Transverse colon (tissue), 4 donors: Measurements from ENCODE around the gene RORC. TPM values are rescaled to one million over a fixed set of nuclear protein-coding genes. Genes with fewer than 3 reads are reported as not detected.
A peak's percentile ranks its signal among the peaks of the same experiment; 100 is the strongest.

Experiments used
- DNase-seq: peaks from one replicate; pipeline ENCODE4 v3.0.0-alpha.2; 2019
- H3K27ac ChIP-seq, 4 donors: fragments of 200-600 bp; sonication (generic); 2 replicates each; pipeline ENCODE4 v1.5.1; 2016 to 2018; ENCODE audit warnings: inconsistent platforms in 4 of 4
- H3K27me3 ChIP-seq: fragments of 200-600 bp; sonication (generic); 2 replicates; pipeline ENCODE4 v1.5.1; 2017; ENCODE audit warnings: inconsistent platforms
- H3K36me3 ChIP-seq, 4 donors: fragments of 200-600 bp; sonication (generic); 2 replicates each; pipeline ENCODE4 v1.5.1; 2017 to 2019; ENCODE audit warnings: inconsistent platforms in 4 of 4
- H3K4me1 ChIP-seq, 4 donors: fragments of 200-600 bp; sonication (generic); 2 replicates each; pipeline ENCODE4 v1.5.1; 2017 to 2020; ENCODE audit warnings: inconsistent platforms in 4 of 4
- H3K4me3 ChIP-seq, 4 donors: fragments of 200-600 bp; sonication (generic); 1 replicate in 1 of 4; 2 replicates in 3 of 4; pipeline versions ENCODE4 v1.5.1 to v1.6.1; 2017 to 2019; ENCODE audit warnings: inconsistent platforms in 4 of 4
- H3K9me3 ChIP-seq, 2 donors: fragments of 200-600 bp; sonication (generic); 2 replicates each; pipeline ENCODE4 v1.5.1; 2017 to 2019; ENCODE audit warnings: inconsistent platforms in 2 of 2
- CTCF ChIP-seq, 5 experiments: fragments of 200-600 bp in 3 of 5; fragments of 450-650 bp in 2 of 5; sonication (generic) in 3 of 5; IDR thresholded peaks; 1 replicate in 2 of 5; 2 replicates in 3 of 5; pipeline ENCODE4 v1.5.1; 2016 to 2017; ENCODE audit warnings: antibody characterized with exemption in 5 of 5, inconsistent platforms in 3 of 5, mild to moderate bottlenecking in 2 of 5, moderate library complexity in 1 of 5
- EP300 ChIP-seq: sonication (generic); formaldehyde crosslinking; IDR thresholded peaks from one replicate; pipeline ENCODE4 v1.6.1; 2017; ENCODE audit warnings: antibody characterized with exemption, low read depth
- POLR2A ChIP-seq: fragments of 450-650 bp; IDR thresholded peaks from one replicate; pipeline ENCODE4 v1.6.1; 2016; ENCODE audit warnings: antibody characterized with exemption, mild to moderate bottlenecking, moderate library complexity
- POLR2AphosphoS5 ChIP-seq, 3 donors: sonication (generic); formaldehyde crosslinking; IDR thresholded peaks; one replicate each; pipeline ENCODE4 v1.6.1; 2016; ENCODE audit warnings: antibody characterized with exemption in 3 of 3
- WGBS, 2 donors: methylation state at CpG; one replicate each; pipeline ENCODE4 v1.1.5; 2018; ENCODE audit warnings: low coverage in 1 of 2; 5-methylcytosine and 5-hydroxymethylcytosine counted together
- in situ Hi-C, 4 donors: fragments of 200-750 bp; cut with MboI; loops; one replicate each; pipeline versions ENCODE4 v1.15.0 to v1.15.1; 2017; ENCODE audit warnings: low sequenced_read_pairs in 3 of 4, low pct_ligation_motif_present in 1 of 4, low pct_unique_long_range_greater_than_20kb in 1 of 4
- intact Hi-C: fragments of 100-400 bp; cut with DNase I; formaldehyde crosslinking; loops from one replicate; pipeline ENCODE4 v1.15.1; 2023; ENCODE audit warnings: low total_unique reads
- total RNA-seq, 4 donors: library from RNA; depleted of rRNA; stranded (reverse); fragments of >200 nt; gene quantifications; one replicate each; pipeline ENCODE4 v1.1.0, GENCODE V29; 2016

Gene RORC
- total RNA-seq, 4 donors from 2014 or later, result 3.4 to 34.3 (median 32.0) TPM

GRCh38 chr1:151839082-151839412 is 7.4 kb upstream of the RORC start:
- in situ Hi-C loops (no loop called here), intact Hi-C loops (no loop called here)
- Histone ChIP-seq H3K9me3 (no peaks in the 10 kb centered on the region), H3K27ac (peak overlapping the region; percentile 80 to 91 (median 89)), H3K4me3 (peak overlapping the region in 3 of 4 donors; percentile 14 to 54 (median 34)), H3K36me3 (no peaks in the 10 kb centered on the region), H3K27me3 (peaks cover 40% of the 10 kb centered on the region), H3K4me1 (peaks cover 3 to 43% (median 26%) of the 10 kb centered on the region in 4 donors)
- no peak for DNase-seq
- TF ChIP-seq CTCF (IDR thresholded peaks at IDR 0.05), result no peak
- no peak for TF ChIP-seq POLR2AphosphoS5 (IDR thresholded peaks at IDR 0.05)
- TF ChIP-seq POLR2A, result no peak
- TF ChIP-seq EP300, result no peak
- 59 to 60% methylated on average over 2 to 16 of the region's 16 CpGs for WGBS, 2 donors

GRCh38 chr1:151838222-151839081 is 6.8 kb upstream of the RORC start:
- Histone ChIP-seq H3K36me3 (no peaks in the 10 kb centered on the region), H3K27ac (peak overlapping the region; percentile 80 to 91 (median 89)), H3K4me1 (peaks cover 3 to 49% (median 26%) of the 10 kb centered on the region in 4 donors), H3K9me3 (no peaks in the 10 kb centered on the region), H3K27me3 (peaks cover 40% of the 10 kb centered on the region), H3K4me3 (peak overlapping the region in 3 of 4 donors; percentile 14 to 54 (median 34))
- TF ChIP-seq POLR2AphosphoS5 (IDR thresholded peaks at IDR 0.05) (no peak), POLR2A (no peak), EP300 (no peak)
- no peak for DNase-seq
- WGBS, 2 donors, result 53% methylated on average over 70 of the region's 117 CpGs; no CpG with 5 or more reads in 1 of the 2 donors
- in situ Hi-C loops, result no loop called here
- intact Hi-C loops, result no loop called here

- no peaks in the 10 kb centered on the region for H3K36me3 ChIP-seq
- WGBS, 2 donors, result 60% methylated on average over 25 of the region's 26 CpGs; no CpG with 5 or more reads in 1 of the 2 donors
- H3K4me1 ChIP-seq, result peaks cover 3 to 55% (median 30%) of the 10 kb centered on the region in 4 donors
- peak overlapping the region in 3 of 4 donors; percentile 65 to 91 (median 65) for H3K27ac ChIP-seq
- H3K9me3 ChIP-seq, result no peaks in the 10 kb centered on the region
- intact Hi-C loops (no loop called here), in situ Hi-C loops (no loop called here)
- no peak for TF ChIP-seq POLR2A
- TF ChIP-seq EP300, result no peak
- no peak for TF ChIP-seq CTCF (IDR thresholded peaks at IDR 0.05)
- no peak for TF ChIP-seq POLR2AphosphoS5 (IDR thresholded peaks at IDR 0.05)
- peak overlapping the region in 3 of 4 donors; percentile 14 to 54 (median 34) for H3K4me3 ChIP-seq
- peaks cover 40% of the 10 kb centered on the region for H3K27me3 ChIP-seq
- DNase-seq, result no peak
These were observed 6.3 kb upstream of the RORC start for GRCh38 chr1:151837884-151838221.

- H3K27ac ChIP-seq, result peak overlapping the region; percentile 63 to 91 (median 65)
These were observed 5.6 kb upstream of the RORC start for GRCh38 chr1:151837197-151837596.

More at GRCh38 chr1:151837197-151837596, 5.6 kb upstream of the RORC start:
- Histone ChIP-seq H3K36me3 (no peaks in the 10 kb centered on the region), H3K27me3 (peaks cover 40% of the 10 kb centered on the region), H3K9me3 (no peaks in the 10 kb centered on the region), H3K4me1 (peaks cover 9 to 61% (median 36%) of the 10 kb centered on the region in 4 donors), H3K4me3 (no peak overlapping the region)
- no peak for DNase-seq
- TF ChIP-seq POLR2AphosphoS5 (IDR thresholded peaks at IDR 0.05) (no peak), CTCF (IDR thresholded peaks at IDR 0.05) (no peak), EP300 (no peak), POLR2A (no peak)
- WGBS, 2 donors, result 34 to 50% methylated on average over 2 to 3 of the region's 3 CpGs
- intact Hi-C loops, result no loop called here
- in situ Hi-C loops, result no loop called here
